GM21515 (cell line): Measurements from ENCODE around the gene UMODL1.
A peak's percentile ranks its signal among the peaks of the same experiment; 100 is the strongest.

Experiments used
- ATAC-seq: cut with Tn5 transposase; IDR thresholded peaks from one replicate; pipeline ENCODE4 v1.9.1; 2021; ENCODE audit not compliant: unreplicated experiment

The UMODL1 gene

DNA sequence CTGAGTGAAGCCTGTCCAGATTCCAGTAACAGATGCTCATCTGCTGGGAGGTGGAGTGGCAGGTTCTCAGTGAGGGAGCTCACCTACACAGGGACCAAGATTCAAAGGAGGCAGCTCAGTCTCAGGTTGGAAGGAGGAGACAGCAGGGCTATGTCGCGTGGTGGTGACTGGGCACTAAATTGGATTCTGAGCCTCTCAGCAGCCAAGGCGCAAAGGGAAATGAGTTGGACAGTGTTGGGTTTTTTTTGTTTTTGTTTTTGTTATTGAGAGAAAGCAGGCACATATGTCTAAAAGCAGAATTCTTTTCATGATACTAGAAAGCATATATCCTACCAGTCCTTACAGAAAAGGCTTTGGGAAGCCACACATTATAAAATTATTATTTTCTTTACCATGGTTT lies 26.2 kb downstream of the UMODL1 start:
- no peak for ATAC-seq

DNA sequence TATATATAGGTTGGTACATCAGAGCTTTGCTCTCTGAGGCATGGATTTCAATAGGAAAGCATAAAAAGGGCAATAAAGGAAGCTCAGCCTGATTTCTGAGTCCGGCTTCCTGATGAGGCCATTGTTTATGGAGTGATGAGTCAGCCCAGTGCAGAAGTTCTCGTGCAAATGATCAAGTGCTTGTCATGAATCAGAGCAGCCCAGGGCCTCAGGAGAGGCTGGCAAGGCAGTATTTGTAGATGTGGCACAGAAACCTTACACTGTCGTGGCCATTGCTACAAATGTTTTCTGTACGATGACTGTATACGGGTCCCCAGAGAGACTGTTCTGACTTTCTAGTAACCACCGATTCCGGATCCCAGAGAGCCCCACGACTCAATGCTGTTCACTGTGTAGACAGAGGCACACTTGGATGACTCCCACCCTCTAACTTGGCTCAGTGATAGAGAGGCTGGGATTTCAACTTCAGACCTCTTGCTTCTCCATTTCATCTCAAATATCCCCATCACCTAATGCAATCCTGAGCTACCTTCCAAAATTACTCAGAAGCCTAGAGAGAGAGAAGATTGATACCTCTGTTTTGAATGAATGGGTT lies 26.8 kb downstream of the UMODL1 start:
- no peak for ATAC-seq

DNA sequence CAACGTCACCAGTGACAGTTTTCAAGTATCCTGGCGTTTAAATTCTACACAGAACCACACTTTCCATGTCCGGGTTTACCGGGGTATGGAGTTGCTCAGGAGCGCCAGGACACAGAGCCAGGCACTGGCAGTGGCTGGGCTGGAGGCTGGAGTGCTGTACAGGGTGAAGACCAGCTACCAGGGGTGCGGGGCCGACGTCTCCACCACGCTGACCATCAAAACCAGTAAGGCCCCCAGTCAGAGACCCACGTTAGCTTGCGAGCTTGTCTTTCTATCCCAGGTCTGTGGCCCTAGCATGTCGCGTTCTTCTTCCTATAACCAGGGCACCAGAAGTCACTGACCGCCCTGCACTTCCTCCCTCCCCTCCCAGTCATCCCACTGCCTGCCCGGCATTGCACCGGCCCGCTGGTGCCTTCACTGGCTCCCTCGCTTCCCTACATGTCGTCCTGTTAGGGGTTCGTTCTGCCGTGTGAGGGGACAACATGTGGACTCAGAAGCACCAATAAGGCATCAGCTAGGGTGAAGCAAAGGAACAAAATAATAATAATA lies 27.9 kb downstream of the UMODL1 start:
- no peak for ATAC-seq

DNA sequence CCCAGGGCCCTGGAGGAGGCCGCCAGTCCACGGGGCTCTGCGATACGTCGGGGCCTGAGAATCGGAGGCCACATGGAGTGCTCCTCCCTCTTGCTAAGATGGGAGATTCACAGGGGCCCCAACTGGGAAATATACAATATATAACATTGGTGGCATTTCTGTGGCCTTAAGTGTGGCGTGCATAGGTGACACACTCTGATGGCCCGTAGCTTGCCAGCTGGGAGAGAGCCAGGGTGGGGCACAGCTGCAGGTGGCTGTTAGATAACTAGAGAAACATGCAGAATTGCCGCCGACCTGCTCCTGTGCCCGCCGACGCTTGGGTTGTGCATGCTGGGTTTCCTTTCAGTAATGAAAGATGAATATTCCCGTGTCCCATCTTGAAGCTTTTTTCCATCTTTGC lies 30.1 kb downstream of the UMODL1 start:
- no peak for ATAC-seq

DNA sequence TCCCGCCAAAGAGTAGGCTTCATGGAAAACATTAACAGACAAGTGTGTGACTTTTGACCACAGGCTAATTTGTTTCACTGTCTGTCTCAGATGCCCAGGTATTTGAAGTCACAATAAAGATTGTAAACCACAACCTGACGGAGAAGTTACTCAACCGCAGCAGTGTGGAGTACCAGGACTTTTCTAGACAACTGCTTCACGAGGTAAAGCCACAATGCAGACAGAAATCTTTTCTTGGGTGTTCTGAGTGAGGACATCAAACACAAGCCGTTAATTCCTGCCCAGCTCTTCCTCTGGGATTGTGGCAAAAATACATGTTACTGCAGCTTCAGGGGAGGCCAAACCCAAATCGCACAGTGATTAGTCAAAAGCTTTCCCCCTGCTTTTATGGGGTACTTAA lies 31.0 kb downstream of the UMODL1 start:
- ATAC-seq: no peak

DNA sequence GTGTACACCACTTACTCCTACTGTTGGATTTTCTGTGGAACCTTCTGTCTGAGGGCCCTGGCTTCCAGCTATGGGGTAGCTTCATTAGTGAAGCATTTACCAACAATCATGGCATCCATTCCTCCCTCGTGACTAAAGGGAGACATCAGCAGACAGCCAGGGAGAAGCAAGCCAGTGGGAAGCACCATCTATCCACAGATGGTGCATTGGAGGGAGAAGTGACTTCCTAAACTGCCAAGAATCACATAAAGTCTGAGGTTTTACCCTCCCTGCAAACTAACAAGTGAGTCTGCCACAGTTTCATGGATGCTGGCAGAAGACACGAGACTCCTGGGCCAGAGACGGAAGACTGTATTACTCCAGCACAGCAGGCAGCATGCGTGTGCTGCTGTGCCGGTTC lies 31.4 kb downstream of the UMODL1 start:
- no peak for ATAC-seq

DNA sequence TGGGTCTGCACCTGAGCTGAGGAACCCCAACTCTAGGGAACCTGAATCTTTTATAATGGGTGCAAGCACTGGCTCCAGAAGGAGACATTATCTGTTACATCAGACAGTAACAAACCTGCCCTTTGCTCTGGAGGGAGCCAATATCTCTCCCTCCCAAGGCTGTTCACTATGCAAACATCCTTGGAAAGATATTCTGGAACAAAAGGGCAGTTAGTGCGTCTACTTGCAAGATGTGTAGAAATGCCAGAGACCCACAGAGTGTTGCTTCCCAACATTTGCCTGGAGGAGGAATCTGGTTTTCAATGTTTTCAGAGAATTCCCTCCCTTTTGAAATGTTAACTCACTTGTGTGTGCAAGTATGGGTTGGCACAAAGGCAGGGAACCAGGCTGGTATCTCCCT lies 31.9 kb downstream of the UMODL1 start:
- ATAC-seq: no peak

DNA sequence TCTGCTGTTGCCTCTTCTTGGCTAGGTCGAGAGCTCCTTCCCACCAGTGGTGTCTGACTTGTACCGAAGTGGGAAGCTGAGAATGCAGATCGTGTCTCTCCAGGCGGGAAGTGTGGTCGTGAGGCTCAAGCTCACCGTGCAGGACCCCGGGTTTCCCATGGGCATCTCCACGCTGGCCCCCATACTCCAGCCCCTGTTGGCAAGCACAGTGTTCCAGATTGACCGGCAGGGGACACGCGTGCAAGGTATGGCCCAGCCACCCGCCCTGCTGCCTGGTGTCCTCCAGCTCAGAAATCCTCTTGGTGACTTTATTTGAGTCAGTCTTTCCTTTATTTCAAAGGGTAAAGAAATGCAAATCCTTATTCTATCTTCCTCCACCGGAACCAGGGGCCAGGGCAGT lies 32.7 kb downstream of the UMODL1 start:
- ATAC-seq: no peak

DNA sequence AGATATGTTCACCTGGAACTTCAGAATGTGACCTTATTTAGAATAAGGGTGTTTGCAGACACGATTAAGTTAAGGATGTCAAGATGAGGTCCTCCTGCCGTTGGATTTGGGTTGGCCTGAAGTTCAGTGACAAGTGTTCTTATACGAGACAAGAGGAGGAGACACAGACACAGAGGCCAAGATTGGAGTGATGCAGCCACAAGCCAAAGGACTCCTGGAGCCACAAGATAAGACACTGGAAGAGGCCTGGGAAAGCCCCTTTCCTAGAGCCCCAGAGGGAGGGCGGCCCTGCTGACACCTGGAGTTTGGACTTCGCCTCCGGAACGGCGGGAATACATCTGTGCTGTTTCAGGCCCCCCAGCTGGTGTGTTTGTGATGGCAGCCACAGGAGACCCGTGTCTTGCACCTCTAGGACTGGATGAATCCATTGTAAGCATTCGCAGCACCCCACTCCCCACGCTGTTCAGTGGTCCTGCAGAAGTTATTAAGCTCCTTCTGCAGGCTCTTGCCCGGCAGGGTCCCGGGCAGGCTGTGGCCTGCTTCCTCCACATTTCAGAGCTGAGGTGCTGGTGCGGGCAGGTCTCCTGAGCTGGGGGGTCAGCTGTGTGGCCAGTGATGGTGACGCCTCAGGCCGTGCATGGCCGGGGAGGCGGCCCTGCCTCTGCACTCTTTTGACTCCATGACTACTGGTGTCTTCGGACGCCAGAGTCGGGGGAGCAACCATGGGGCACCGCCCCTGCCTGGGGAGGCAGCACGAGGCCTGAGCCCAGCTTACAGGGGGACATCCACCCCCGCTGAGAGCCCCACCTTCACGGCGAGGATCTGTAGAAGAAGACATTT lies 34.6 kb downstream of the UMODL1 start:
- ATAC-seq: no peak

DNA sequence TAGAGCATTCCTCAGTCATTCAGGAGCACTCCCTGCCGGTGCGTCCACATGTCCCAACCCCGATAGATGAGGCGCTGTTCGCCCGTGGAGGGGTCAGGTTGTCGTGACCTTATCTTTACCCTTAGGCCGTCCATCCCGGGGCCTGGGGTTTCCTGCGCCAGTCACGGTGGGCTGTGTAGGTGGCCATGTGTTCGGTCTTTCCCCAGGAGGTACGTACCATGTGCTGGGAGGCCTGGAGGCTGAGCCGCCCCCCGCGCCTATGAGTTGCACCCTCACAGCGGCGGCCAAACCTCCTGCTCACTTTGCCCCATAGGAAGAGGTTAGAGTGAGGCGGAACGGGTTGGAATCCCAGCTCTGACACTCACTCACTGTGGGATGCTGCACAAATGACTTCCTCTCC lies 35.3 kb downstream of the UMODL1 start:
- ATAC-seq: no peak

DNA sequence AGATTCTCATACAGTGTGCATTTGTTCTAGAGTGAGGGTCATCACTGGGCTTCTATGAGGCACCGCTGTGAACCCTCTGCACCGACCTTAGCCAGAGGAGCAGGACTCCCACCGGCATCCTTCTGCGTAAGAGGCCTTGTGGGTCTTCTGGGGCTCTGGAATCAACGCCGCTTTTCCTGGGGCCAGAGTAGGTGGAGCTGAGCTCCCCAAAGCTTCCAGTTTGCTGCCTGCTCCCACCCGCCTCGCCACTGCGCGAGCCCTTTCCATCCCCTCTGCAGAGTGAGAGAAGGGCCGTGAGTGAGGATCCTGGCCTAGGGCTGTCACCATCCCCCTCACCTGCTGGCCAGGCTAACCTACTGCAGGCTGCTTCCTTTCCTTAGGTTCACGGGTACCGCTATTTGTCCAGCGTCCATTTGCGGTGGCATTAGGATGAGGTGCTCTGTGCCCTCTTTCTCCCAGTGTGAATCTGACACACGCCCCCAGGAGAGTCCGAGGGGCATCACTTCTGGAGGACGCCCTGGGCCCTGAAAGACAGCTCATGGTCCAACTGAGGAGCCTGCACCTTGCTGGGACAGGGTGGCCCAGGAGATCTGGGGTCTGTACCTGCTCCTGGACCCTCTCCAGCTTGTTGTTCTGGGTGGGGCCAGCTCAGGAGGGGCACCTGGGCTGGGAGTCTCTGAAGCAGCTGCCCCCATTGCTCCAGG lies 36.2 kb downstream of the UMODL1 start:
- no peak for ATAC-seq

DNA sequence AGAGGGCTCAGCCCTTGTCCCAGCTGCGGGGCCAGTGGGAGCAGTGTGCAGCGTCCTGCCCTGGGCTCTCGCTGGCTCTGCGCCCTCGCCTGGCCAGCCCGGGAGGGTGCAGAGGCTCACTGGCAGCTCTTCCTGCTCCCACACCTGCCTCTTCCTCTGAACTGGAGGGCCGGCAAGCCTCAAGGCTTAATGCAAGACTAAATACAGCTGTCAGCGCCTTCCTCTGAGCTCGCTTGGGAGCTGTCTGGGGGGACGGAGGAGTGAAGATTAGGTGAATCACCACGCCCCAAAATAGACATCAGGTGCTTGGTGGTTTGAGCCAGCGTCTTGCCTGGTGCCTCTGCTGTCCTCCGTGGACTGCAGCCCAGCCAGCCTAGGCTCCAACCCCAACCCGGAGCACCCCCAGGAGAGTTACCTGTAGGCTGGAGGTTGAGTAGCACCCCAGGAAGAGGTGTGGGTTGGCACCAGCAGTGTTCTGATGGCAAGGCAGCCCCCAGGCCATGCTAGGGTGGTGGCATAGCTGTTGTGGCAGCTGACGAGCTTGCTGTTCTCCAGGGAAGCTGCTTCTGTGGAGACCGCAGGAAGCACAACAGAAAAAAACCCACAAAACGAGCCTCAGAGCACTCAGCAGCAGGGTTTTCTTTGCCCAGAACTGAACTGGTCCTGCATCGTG lies 36.9 kb downstream of the UMODL1 start:
- ATAC-seq: peak; percentile 85

DNA sequence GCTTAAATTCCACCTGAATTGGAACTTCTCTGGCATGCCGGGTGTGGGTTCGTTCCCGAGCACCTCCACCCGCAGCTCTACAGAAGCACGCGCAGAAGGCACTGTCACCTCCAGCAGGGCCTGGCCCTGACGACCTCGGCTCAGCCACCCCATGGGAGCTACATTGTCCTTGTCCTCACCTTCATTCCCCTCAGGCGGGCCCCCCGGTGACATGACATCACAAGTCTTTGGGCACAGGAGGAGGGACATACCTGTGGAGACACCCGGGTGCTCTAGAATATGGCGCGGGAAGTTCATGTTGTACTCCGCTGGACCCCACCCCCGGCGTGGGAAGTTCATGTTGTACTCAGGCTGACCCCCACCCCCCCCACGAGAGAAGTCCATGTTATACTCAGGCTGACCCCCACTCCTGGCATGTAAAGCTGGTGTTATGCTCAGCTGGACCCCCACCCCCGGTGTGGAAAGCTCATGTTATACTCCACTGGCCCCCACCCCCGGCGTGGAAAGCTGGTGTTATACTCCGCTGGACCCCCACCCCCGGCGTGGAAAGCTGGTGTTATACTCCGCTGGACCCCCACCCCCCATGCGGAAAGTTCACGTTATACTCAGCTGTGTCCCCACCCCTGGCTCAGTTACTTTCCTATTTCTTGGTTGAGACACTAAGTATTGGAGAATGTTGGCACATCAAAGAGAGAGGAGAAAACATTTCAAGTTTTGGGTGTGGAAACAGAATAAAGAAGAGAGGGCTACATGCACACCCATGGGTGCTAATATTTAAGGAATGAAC lies 37.6 kb downstream of the UMODL1 start:
- ATAC-seq: no peak

DNA sequence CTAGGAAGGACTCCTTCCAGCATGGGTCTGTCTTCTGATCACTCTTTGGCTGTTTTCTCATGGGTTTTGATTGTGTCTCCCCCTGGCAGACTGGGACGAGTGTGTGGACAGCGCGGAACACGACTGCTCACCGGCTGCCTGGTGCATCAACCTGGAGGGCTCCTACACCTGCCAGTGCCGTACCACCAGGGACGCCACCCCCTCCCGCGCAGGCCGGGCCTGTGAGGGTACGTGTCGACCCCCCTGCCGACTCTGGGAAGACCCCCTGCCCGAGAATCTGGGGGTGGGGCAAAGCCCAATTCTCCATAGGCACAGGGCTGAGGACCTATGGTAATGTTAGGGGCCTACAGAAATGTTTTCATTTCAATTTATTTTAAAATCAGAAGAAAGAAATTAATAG lies 38.4 kb downstream of the UMODL1 start:
- no peak for ATAC-seq

DNA sequence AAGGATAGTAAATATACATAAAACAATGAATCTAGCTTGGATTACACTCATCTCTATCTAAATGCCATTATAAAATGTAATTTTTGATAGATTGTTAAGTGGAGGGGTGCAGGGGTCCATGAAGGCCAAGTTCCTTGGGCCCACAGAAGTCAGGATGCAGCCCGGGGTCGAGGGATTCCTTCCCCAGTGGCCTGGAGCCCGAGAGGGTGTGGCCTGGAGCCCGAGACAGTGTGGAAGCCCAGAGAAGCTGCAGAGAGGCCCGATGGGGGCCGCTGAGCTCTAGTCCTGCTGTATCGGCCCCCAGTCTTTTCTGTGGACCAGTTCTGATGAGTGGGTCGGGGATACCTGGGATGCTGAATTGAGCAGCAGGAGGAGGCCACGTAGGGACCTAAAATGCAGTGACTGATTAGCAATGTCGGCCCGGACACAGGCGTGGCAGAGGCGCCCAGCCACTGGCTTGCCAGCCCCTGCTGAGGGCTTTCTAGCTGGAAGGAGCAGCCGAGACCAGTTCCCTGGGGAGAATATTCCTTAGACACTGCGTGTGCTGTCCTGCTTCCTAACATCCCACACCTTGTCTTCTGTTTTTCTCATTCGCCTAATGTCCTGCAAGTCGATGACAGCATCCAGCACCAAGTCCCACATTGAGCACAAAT lies 38.9 kb downstream of the UMODL1 start:
- no peak for ATAC-seq

DNA sequence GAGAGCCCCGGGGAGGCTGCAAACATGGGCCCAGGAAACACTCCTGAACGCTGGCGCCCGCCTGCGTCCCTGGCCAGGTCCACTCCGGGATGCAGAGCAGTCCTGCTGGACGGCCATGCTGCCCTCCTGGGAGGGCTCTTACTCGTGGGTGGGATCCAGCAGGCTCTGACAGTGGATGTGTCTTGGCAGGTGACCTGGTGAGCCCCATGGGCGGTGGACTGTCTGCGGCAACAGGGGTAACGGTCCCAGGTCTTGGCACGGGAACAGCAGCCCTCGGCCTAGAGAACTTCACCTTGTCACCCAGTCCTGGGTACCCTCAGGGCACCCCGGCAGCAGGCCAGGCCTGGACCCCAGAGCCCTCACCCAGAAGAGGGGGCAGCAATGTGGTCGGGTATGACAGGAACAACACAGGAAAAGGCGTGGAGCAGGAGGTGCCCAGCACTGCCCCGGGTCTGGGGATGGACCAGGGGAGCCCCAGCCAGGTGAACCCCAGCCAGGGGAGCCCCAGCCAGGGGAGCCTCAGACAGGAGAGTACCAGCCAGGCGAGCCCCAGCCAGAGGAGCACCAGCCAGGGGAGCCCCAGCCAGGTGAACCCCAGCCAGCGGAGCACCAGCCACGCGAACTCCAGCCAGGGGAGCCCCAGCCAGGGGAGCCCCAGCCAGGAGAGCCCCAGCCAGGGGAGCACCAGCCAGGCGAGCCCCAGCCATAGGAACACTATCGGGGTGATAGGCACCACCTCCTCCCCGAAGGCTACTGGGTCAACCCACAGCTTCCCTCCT lies 39.8 kb downstream of the UMODL1 start:
- no peak for ATAC-seq

DNA sequence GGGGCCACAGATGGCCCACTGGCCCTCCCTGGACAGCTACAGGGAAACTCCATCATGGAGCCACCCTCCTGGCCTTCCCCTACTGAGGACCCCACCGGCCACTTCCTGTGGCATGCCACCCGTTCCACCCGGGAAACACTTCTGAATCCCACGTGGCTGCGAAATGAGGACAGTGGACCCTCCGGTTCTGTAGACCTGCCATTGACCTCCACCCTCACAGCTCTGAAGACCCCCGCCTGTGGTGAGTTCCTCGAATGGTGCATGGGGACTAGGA lies 40.3 kb downstream of the UMODL1 start:
- ATAC-seq: no peak

DNA sequence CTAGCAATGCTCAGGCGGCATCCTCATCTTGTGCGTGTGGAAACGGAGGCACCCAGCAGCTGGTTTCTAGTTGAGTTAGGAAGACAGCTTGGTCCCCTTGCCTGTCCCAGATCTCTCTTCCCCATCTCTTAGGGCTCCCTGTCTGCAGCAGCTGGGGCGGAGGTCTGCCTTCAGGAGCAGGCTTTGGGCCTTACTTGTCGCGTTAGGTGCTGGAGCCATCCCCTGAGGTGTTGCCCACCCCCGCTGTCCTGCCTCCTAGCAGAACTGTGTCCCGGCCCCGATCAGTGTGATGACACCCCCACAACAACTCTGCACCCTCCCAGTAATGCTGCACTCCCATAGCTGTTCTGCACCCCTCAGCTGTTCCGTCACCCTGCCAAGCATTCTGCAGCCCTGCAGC lies 40.7 kb downstream of the UMODL1 start:
- no peak for ATAC-seq

DNA sequence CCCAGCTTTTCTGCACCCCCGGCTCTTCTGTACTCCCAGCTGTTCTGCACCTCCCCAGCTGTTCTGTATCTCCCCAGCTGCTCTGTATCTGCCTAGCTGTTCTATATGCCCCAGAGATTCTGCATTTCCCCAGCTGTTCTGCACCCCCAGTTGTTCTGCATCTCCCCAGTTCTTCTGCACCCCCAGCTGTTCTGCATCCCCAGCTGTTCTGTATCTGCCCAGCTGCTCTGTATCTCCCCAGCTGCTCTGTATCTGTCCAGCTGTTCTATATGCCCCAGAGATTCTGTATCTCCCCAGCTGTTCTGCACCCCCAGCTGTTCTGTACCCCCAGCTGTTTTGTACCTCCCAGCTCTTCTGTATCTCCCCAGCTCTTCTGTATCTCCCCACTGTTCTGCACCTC lies 41.1 kb downstream of the UMODL1 start:
- ATAC-seq: no peak

DNA sequence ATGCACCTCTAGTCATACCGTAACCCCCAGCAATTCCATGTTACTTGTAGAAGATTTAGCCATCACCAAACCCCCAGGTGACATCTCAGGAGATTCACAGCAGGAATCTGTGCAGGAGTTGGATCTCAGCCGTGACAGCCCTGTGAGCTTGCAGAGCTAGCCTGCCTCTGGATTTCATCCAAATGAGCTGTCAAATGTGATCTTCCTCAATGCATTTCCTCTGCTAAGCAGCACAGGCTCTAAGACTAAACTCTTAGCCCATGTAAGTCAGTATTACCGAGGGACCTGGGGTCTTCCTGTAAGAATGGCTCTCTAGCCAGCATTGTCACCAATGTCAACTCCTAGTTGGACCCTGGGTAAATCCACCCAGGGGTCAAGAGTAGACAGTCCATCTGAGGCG lies 41.7 kb downstream of the UMODL1 start:
- no peak for ATAC-seq
